Measurements from ENCODE around the gene CEND1.
A peak's percentile ranks its signal among the peaks of the same experiment; 100 is the strongest.

Gene CEND1

DNA sequence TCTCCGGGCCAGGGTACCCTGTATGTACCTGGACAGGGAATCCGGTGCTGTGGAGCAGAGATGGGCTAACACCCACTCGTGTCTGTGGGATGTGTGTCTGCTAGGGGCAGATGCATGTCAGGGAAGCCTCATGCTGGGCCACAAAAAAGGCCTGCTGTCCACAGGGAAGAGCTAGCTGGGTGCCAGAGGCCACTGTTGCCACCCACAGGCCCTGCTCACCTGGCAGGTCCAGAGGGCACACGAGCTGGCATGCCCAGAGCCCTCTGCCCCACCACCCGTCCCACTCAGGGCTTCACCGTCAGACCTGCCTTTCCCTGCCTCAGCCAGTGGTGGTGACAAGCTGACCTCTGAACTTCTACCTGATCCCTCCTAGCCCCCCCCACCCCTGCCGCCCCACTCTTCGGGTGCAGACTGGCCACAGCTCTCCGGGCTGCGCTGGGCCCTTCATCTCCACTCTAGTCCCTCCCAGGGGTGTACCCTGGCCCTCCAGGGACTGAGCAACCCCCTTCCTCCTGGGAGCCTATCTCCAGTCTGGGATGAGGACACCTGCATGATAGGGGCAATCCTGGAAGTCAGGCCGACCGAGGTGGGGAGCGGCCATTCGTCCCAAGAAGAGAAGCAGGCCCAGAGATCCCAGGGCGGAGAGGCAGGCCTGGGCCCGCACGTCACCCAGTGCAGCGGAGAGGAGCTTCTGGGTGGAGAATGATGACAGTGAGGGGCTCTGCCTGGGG is 6.8 kb upstream of the CEND1 start:
- peak overlapping the region; percentile 87 for H3K4me3 ChIP-seq (ENCODE audit: low read depth, low read length)

DNA sequence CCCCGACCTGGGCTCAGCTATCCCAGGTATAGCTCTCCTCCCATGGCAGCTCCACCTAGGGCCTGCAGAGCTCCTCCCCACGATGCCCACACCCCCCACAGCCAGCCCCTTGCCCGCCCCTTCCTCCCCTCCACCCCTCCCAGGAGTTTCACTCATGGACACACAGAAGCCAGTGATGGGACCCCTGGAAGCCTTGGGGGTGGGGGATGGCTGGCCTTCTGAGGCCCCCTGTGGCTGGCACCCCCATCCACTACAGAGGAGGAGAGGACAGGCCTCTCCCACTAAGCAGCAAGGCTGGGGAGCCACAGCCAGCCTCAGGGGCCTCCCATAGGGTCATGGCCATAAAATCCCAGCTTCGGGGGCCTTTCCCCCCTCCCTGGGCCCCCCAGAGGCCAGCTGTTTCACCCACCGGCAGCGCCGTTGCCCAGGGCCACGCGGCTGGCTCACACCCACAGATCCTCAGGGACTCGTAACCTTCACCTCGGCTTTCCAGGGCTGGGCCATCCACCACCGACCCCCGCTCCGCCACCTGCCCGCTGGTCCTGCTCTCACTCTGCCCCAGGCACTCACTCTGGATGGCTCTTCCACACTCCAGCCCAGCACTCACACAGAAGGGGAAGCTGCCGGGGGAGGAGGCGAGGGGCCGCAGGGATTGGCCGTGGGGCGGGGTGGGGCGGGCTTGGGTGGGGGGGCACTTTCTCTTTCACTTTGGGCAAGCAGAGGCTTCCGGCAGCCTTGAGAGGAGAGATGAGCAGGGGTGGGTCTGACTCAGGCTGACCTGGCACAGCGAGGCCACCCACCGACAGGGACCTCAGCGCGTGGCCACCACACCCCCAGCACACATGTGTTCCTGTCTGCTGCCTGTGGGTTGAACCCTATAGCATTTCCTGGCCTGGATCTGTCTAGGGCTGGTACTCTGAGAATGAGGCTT is 6.0 kb upstream of the CEND1 start:
- H3K4me3 ChIP-seq (ENCODE audit: low read depth, low read length) = no peak overlapping the region

DNA sequence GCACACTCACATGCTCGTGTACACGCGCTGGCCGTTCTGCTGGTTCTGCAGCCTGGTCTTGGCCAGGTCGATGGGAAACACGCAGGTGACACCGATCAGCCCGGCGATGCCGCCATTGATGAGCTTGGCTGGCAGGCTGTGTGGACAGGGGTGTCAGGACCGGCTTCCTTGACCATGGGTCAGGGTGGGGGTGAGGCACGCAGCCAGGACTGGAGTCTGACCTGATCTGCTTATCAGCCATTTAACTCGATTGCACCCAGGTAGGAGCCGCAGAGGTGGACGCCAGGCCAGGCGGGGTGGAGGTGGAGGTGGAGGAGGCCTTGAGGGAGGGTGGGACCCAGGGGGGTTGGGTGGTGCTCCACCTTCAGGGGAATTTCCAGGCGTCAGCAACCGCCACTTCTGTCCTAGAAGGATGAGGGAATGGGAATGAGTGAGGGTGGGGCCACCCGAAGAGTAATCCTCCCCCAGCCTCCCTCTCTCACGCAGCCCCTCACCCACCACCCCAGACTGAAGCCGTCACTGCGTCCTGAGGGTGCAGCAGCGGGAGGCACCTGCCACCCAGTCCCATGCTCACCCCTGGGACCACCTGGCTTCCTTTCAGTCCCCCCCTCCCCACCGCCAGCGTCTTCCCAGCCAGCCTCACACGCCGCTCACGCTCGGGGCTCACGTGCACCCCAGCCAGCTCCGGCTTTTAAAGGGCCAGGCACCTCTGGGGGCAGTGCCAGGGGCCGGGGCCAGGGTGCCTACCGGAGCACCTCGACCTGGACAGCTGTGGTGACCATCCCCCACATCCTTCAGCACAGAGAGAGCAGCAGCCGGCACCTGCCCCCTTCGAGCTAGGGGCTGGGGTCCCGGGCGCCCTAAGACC is 5.1 kb upstream of the CEND1 start:
- no peak overlapping the region for H3K4me3 ChIP-seq (ENCODE audit: low read depth, low read length)

DNA sequence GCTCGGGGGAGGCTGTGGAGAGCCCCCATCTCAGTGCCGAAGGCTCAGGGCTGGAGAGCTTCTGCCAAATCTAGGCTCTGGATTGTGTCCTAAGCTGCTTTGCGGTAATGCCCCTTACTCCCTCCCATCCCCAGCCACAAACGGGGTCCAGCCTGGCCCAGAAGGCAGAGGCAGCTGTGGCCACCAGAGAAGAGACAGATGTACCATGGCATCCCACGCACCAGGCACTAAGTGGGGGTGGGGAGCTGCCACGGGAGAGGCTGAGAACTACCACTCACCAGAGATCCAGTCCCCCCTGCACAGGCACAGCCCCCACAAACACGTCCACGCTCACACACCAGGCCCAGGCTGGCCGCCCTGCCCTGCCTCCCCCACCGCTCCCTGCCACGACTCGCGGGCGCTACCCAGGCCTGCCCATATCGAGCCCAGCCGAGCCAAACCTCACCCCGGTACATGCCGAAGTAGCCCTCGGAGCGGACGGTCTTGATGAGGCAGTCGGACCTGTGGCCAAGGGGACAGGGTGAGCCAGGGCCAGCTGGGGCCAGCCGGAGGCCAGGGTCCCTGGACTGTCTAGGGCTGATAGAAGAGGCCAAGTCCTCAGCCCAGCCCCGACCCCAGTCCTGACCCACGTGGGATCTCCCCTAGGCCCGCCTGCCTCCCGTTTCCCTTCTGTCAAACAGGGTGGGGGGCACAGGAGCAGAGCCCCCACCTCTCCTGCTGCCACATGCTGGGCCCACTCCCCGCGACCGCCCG is 4.3 kb upstream of the CEND1 start:
- H3K4me3 ChIP-seq (ENCODE audit: low read depth, low read length) = no peak overlapping the region

DNA sequence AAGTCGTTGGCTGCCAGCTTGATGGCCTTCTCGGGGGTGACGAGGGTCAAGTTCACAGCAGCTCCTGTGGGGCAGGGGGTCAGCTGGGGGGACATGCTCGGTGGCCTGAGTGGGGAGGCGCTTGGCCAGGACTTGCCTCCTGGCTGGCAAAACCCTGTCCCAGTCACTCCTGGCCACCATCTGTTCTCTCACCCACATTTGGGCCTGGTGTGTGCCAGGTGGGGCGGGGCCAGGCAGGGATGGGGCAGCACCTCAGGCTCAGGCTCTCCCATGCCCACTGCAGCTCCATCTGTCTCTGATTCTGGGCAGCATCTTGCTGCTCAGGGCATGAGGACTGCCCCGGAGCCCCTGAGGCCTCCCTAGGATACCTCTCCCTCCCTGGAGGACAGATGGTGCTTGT is 3.7 kb upstream of the CEND1 start:
- no peak overlapping the region for H3K4me3 ChIP-seq (ENCODE audit: low read depth, low read length)

DNA sequence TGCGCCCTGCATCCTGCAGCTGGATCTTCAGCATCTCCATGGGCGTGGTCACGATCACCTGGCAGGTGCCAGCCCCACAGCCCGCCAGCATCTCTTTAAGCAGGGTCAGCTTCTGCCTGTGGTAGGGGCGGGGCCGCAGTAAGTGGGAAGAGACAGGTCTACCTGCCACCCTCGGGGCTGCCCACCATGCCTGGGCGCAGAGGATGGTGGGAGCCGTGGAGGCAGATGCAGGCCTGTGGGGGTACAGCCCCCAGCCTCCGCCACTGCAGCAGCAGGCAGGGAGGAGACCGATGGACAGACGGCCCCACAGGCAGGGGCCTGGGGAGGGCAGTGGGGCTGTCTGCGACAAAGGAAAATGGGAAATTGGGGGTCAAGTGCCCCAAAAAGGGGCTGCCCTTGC is 3.0 kb upstream of the CEND1 start:
- no peak overlapping the region for H3K4me3 ChIP-seq (ENCODE audit: low read depth, low read length)

DNA sequence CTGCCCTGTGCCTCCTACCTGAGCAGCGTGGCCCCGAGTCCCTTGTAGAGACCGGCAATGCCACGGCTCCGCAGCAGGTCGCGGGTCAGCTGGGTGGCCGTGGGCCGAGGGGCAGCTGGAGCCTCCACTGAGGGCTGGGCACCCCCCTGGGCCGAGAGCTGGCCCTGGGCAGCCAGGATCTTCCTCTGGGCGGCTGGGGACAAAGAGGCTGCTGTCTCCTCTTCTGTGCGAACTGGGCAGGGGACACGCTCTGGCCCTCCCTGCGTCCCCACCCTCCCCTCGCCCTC is 2.6 kb upstream of the CEND1 start:
- H3K4me3 ChIP-seq (ENCODE audit: low read depth, low read length) = no peak overlapping the region

DNA sequence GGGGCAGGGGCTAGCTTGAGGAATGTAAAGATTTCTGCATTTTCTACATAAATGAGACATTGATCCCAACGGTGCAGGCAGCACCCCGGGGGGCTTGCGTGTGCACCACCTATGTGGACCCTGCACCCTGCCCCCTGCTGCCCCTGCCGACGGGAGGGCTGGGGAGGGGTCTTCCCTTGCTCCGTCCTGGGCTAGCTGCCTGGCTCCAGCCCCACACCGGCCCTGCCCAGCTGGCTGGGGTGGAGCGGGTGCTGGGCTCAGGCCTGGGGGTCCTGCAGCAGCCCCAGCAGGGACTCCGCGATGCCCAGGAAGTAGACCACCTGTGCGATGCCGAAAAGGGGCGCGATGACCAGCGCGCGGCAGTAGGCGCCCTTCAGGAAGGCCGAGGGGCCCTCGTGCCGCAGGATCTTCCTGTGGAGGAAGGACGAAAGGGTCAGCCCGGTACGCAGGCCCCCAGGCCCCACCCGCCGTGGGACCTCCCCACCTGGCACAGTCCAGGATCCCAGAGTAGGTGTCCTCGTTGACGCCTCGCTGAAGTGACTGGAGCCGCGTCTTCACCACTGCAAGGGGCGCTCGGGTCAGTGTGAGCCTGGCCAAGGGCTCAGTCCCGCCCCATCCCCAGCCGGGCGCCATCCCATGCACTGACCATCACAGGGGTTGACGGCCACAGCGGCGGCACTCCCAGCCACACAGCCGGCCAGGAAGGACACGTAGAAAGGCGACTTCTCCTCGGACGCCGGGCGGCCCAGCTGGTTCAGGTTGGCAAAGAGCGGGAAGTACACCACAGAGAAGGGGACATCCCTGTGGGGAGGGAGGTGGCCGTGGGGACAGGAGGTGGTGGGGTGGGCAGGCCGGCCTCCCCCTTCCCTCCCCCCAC is 2.0 kb upstream of the CEND1 start:
- H3K4me3 ChIP-seq (ENCODE audit: low read depth, low read length) = no peak overlapping the region

DNA sequence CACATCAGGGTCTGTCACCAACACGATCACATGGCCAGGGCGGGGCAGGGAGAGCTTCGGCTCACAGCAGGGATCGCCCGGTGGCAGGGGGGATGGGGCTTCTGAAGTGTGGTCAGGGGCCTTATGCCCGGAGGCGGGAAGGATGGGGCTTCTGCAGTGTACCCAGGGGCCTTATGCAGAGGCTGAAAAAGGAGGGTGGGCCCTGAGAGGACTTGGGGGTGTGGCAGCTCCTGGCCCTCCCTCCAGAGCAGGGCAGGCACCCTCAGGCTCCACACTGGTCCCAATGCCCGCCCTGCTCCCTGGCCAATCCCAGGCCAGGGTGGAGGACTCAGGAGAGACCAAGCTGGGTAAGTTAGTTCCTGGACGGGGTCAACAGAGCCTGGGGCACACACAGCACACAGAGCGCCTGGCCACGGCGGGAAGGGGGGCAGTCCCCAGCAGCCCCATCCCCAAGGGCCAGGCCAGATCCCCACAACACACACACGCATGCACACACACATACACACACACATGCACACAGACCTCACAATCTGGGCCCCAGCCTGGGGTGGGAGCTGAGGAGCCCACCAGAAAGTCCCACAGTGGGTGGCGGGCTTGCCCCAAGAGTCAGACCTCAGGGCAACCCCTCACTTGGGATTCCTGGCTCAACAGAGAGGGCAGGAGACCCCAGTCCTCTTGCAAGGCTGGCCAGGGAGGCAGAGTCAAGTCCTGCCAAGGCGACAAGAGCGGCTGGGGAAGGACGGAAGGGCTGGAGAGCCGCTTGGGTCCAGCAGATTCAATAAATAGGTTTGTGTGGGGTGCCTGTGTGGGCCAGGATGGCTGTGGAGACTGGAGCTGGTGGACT is 1.1 kb upstream of the CEND1 start:
- no peak overlapping the region for H3K4me3 ChIP-seq (ENCODE audit: low read depth, low read length)

DNA sequence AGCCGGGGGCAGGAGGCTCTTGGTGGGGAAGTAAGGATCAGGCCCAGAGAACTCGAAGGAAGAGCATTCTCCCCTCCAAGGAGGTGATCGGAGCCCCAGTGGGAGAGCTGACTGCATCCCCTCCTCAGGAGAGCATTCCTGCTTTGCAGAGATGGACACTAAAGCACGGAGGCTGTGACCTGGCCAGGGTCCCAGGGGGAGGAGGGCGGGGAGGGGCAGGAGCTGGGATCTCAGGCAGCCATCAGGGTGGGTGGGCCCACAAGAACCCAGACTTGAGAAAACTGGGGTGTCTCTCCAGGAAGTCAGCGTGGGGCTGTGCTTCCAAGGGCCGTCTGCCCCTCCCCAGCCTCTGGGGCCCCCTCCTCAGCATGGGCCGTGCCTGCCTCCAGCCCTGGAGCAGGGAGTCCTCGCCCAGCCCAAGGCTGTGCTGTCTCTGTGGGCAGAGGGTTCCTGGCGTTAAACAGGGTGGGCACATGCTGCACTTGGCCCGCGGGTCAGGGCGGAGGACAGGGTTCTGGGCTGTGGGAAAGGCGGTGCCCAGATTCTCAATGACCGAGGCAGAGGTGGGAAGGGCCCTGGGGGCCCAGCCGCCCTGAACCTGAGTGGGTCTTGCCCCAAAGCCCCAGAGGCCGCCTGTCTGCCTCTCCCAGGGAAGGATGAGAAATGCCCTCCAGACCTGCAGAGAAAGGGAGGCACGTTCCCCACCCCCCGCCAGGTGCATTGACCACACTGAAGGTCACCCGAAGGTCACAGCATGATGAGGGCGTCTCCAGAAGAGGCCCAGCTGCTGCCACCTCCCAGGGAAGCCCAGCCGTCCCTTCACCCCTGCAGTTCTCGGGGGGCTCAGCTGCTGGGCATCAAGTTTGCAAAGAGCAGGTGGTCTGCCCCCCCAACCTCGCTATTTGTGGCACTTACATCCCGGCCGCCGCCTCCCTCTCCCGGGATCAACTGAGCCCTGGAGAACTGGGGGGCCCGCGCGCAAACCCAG is 643 bp downstream of the CEND1 start:
- no peak overlapping the region for H3K4me3 ChIP-seq (ENCODE audit: low read depth, low read length)

DNA sequence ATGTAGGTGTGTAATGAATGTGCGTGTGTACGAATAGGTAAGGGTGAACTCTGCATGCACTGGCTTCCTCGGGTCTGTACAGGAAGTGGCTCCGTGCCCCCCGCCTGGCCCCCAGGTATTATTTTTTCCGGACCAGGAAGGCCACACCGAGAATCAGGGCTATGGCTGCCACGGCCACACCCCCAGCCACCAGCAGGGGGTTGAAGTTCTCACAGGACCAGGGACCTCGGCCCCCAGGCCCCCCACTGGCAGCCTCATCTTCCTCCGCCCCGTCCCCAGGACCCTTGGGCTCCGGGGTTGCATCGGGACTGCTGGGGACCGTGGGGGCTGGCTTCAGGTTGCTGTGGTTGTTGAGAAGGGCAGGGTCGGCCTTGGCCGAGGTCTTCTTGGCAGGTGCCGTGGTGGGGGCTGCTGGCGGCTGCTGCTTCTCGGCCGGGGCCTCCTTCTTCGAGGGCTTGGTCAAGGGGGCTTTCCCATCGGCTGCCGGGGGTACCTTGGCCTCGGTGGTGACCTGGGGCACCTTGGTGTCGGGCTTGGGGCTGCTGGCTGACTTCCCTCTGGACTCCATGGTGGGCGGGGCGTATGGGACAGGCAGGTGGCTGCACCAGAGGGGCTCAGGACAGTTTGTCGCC is 1.8 kb downstream of the CEND1 start:
- H3K4me3 ChIP-seq (ENCODE audit: low read depth, low read length) = no peak overlapping the region

DNA sequence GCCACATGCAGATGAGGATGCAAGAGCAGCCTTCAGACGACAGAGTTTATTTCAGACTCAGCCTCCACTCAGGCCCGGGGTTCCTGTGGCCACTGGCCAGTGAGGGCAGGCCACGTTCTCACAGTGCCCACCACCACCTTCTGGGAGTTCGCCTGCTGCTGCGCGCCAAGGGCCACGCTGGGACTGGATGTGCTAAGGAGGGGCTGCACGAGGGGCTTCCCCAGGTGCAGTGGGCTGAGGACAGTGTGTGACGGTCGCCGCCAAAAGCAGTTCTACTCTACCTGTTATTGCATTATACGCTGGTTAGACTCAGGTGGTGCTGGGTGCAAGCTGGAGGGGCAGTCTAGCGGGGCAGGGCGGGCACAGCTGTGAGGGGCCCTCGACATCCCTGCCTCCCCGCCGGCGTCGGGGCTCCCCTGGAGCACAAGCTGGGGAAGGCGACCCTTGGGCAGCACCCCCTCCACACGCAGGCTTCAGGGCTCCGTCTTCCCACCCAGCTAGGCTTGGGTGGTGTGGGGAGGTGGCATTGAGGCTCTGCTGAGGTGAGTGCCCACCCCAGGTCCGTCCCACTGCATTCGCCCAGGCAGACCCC is 2.7 kb downstream of the CEND1 start:
- H3K4me3 ChIP-seq (ENCODE audit: low read depth, low read length) = no peak overlapping the region

DNA sequence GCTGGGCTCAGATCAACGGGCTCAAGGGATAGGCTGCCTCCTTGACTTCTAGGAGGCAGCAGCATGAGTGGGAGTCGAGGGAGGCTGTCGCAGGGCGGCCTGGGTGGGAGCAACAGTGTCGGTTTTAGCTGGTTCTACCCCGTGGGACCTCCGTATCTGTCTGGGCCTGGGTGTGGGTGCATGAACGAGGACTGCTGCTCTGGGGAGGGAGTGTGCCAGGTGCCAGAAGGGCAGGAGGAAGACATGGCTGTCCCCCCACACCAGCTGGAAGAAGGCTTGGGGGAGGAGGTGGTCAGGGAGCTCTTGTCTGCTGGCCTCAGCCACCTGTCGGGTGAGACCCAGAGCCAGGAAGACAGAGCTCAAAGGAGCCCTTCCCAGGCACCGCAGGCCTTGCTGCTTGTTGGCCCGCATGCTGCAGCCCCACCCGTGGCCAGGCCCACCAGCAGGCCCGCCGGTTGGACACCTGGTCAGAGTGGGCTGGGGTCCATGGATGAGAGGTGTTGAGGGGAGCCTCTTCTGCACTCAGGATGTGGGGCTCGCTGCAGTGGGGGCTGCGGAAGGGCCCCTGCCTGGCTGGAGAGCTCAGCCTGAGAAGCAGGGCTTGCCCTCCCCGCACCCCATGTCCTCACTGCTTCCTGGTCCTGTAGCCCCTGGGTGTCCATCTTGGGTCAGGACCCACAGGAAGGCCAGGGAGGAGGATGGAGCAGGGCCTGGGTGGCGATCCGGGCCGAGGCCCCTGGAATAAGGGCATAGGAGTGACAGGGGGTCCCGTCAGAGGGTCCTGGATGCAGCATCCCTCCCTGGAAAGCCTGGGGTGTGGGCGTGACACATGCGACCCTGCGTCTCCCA is 3.4 kb downstream of the CEND1 start:
- H3K4me3 ChIP-seq (ENCODE audit: low read depth, low read length) = no peak overlapping the region

DNA sequence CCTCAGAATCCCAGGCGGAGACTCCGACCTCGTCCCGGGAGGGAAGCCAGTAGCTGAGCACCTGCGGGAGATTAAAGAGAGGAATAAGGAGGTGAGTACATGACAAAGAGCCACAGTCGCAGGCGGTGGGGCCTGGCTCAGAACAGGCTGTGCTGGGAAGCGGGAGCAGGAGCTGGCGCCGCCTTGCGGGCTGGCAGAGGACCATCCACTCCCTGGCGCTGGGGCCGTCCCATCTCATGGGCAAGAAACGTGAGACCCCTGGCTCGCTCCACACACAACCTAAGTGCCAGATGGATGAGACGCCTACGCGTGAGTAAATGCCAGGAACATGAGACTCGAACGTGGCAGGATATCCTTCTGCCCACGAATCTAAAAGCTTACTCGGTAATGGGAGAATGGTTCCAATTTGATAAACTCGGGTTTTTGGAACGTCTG is 6.3 kb downstream of the CEND1 start:
- no peak overlapping the region for H3K4me3 ChIP-seq (ENCODE audit: low read depth, low read length)

DNA sequence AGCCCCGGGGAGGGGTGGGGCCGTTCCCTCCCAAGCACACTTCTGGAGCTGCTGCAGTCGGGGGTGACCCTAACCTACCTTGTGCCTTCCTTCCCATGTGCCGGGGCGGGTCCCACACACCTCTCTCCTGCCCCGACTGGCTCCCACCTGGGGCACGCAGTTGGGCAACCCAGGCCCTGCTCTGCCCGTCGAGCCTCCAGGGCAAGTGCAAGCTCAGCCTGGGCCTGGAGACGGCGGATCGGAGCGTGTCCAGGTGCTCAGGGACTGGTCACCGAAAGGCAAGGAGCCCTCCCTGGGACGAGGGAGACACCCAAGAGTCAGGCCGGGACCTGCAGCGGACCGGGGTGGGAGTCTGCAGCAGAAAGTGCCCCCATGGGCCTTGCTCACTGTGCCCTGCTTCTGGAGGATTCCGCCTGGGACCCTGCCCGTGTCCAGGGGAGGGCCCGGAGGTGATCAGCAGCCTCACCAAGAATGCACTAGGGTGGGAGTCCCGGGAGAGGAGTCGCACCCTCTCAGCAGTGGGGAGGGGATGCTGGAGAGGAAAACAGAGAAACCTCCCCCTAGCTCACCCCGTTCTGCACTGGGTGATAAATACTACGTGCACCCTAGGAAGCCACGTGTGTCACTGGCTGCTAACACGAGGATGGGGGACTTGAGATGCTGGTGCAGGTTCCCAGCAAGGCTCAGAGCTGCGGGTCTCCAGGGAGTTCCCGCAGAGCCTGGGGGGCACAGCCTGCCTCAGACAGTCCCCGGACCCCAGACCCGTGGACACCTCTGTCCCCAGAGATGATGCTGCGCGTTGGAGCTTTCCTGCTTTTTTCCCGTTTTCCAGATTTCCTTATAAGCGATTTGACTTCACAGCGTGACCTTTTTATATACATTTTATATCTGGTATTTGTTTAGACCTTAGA is 7.4 kb downstream of the CEND1 start:
- H3K4me3 ChIP-seq (ENCODE audit: low read depth, low read length) = no peak overlapping the region
